Measurements from ENCODE around the gene DHDH.

The DHDH gene

DNA sequence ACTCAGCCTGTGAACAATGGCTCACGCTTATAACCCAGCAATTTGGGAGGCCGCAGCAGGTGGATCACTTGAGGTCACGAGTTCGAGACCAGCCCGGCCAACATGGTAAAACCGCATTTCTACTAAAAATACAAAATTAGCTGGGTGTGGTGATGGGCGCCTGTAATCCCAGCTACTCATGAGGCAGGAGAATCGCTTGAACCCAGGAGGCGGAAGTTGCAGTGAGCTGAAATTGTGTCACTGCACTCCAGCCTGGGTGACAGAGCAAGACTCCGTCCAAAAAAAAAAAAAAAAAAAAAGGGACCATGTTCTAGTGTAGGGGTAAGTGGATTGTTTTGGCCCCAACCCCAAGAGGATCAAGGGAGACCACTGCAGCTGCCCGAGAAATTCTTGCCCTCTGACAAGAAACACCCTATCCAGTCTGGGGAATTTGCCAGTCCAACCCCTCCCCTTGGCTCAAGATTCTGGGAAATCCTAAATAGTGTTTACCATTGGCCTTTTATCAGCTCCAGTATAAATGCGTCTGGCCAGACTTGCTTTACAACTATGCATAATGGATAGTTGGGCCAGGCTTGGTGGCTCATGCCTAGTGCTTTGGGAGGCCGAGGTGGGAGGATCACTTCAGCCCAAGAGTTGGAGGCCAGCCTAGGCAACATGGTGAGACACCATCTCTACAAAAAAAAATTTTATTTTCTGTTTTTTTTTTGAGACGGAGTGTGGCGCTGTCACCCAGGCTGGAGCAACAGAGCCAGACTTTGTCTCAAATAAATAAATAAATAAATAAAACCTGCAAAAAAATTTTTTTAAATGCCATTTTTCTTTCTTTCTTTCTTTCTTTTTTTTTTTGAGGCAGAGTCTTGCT lies 5.1 kb upstream of the DHDH start:
- Histone ChIP-seq H3K27ac (no peak overlapping the region), H3K4me3 (no peak overlapping the region), H3K9me3 (no peaks in the 10 kb centered on the region), H3K36me3 (peaks cover 0 to 6% (median 3%) of the 10 kb centered on the region in 3 donors), H3K4me1 (peaks cover 0 to 12% (median 7%) of the 10 kb centered on the region in 4 donors), H3K27me3 (peaks cover 0 to 8% of the 10 kb centered on the region in 2 donors)
- no peak for DNase-seq
- intact Hi-C loops (cut with DNase I; ENCODE audit: low total_unique reads) = no loop called here
- TF ChIP-seq, protein P1, sequence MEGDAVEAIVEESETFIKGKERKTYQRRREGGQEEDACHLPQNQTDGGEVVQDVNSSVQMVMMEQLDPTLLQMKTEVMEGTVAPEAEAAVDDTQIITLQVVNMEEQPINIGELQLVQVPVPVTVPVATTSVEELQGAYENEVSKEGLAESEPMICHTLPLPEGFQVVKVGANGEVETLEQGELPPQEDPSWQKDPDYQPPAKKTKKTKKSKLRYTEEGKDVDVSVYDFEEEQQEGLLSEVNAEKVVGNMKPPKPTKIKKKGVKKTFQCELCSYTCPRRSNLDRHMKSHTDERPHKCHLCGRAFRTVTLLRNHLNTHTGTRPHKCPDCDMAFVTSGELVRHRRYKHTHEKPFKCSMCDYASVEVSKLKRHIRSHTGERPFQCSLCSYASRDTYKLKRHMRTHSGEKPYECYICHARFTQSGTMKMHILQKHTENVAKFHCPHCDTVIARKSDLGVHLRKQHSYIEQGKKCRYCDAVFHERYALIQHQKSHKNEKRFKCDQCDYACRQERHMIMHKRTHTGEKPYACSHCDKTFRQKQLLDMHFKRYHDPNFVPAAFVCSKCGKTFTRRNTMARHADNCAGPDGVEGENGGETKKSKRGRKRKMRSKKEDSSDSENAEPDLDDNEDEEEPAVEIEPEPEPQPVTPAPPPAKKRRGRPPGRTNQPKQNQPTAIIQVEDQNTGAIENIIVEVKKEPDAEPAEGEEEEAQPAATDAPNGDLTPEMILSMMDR (IDR thresholded peaks at IDR 0.05) = no peak

DNA sequence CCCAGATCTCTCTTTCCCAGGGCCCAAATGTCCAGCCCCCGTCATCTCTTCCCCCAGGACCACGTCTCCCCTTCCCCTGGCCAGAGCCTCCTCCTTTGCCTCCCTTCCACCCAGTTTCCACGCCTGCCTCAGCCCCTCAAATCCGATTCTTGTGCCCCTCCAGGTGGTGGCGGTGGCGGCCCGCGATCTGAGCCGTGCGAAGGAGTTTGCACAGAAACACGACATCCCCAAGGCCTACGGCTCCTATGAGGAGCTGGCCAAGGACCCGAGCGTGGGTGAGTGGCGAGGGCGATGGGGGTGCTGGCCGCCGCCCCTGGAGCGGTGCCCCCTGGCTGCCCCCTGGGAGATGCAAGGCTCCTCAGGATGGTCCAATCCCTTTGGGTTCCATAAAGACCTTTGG lies 1.3 kb downstream of the DHDH start:
- no peaks in the 10 kb centered on the region for H3K36me3 ChIP-seq
- H3K27ac ChIP-seq = no peak overlapping the region

DNA sequence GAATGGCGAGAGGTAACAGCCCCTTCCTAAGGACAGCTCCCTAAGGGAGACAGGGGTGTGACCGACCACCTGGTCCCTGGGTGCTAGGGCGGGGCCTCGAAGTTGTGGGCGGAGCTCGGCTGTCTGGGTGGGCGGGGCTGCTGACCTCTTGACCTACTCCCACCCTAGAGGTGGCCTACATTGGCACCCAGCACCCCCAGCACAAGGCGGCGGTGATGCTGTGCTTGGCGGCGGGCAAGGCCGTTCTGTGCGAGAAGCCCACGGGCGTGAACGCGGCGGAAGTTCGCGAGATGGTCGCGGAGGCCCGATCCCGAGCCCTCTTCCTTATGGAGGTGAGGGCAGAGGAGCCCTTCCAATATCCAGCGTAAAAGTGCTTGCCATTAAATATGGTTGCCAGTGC lies 2.4 kb downstream of the DHDH start:
- no peaks in the 10 kb centered on the region for H3K36me3 ChIP-seq
- TF ChIP-seq, protein P1 (IDR thresholded peaks at IDR 0.05) = no peak
- peaks cover 0 to 5% (median 4%) of the 10 kb centered on the region in 3 donors for H3K9me3 ChIP-seq
- no peak overlapping the region for H3K27ac ChIP-seq
- no peak overlapping the region for H3K4me3 ChIP-seq
- peaks cover 0 to 9% (median 8%) of the 10 kb centered on the region in 4 donors for H3K4me1 ChIP-seq
- no peak for DNase-seq
- intact Hi-C loops (cut with DNase I; ENCODE audit: low total_unique reads) = no loop called here
- H3K27me3 ChIP-seq = peaks cover 0 to 10% of the 10 kb centered on the region in 2 donors

More for the DNA sequence above, 1.3 kb downstream of the DHDH start:
- intact Hi-C loops (cut with DNase I; ENCODE audit: low total_unique reads) = no loop called here
- no peak for DNase-seq
- TF ChIP-seq, protein P1 (IDR thresholded peaks at IDR 0.05) = no peak
- peaks cover 0 to 9% (median 8%) of the 10 kb centered on the region in 4 donors for H3K4me1 ChIP-seq
- no peak overlapping the region for H3K4me3 ChIP-seq
- H3K27me3 ChIP-seq = peaks cover 0 to 10% of the 10 kb centered on the region in 2 donors
- H3K9me3 ChIP-seq = no peaks in the 10 kb centered on the region

DNA sequence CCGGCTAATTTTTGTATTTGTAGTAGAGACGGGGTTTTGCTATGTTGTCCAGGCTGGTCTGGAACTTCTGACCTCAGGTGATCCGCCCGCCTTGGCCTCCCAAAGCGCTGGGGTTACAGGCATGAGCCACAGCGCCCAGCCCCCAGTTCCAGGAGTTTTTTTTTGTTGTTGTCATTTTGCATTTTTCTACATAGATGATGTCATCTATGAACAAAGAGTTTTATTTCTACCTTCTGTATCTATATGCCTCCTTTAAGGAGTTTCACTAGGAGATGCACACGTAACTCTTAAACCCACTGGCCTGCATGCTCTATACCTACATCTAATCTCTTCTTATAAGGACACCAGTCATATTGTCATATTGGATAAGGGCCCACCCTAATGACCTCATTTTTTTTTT lies 4.8 kb downstream of the DHDH start:
- H3K27ac ChIP-seq = no peak overlapping the region
- DNase-seq = no peak
- H3K4me3 ChIP-seq = no peak overlapping the region
- TF ChIP-seq, protein P1 (IDR thresholded peaks at IDR 0.05) = no peak
- peaks cover 0 to 8% (median 6%) of the 10 kb centered on the region in 4 donors for H3K4me1 ChIP-seq
- intact Hi-C loops (cut with DNase I; ENCODE audit: low total_unique reads) = no loop called here
- peaks cover 0 to 10% (median 8%) of the 10 kb centered on the region in 3 donors for H3K9me3 ChIP-seq
- H3K36me3 ChIP-seq = no peaks in the 10 kb centered on the region
- H3K27me3 ChIP-seq = peaks cover 0 to 2% of the 10 kb centered on the region in 2 donors

DNA sequence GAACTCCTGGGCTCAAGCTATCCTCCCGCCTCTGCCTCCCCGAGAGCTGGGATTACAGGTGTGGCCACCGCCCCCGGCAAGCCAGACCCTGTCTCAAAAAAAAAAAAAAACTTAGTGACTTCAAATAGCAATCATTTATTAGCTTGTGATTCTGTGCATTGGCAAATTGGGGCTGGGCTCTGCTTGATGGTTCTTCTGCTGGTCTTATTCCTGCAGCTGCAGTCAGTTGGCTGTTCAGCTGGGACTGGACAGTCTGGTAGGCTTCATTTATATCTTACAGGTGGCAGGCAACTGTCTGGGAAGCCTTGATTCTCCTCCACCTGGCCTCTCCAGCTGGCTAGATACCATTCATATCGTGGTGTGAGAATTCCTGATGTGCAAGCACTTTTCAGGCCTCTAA lies 7.4 kb downstream of the DHDH start:
- Histone ChIP-seq H3K27me3 (peaks cover 0 to 2% of the 10 kb centered on the region in 2 donors), H3K9me3 (peaks cover 0 to 10% (median 8%) of the 10 kb centered on the region in 3 donors), H3K27ac (no peak overlapping the region), H3K36me3 (no peaks in the 10 kb centered on the region), H3K4me1 (no peaks in the 10 kb centered on the region), H3K4me3 (no peak overlapping the region)
- DNase-seq = no peak
- intact Hi-C loops (cut with DNase I; ENCODE audit: low total_unique reads) = no loop called here
- TF ChIP-seq, protein P1 (IDR thresholded peaks at IDR 0.05) = no peak
